ENCODE data around the gene MSTO1.
"Not testable (repeated sequence)": the region's sequence is repeated elsewhere in the genome, so short reads cannot be mapped to it uniquely, and the experiment has no call there.

GRCh38 chr1:155626428-155626827 is 16.4 kb downstream of the MSTO1 start:
- TF ChIP-seq CTCF (IDR thresholded peaks at IDR 0.05); POLR2A (IDR thresholded peaks at IDR 0.05; ENCODE audit: low read depth); POLR2AphosphoS5 (IDR thresholded peaks at IDR 0.05); EP300 (IDR thresholded peaks at IDR 0.05): not testable (repeated sequence)

All from esophagus muscularis mucosa (tissue), 4 donors.